G401 (cell line): Measurements from ENCODE around the gene CD82. TPM values are rescaled to one million over a fixed set of nuclear protein-coding genes. Genes with fewer than 3 reads are reported as not detected.
"Not testable (repeated sequence)": the region's sequence is repeated elsewhere in the genome, so short reads cannot be mapped to it uniquely, and the experiment has no call there.

Source experiments
- DNase-seq: peaks from one replicate; pipeline ENCODE4 v3.0.0-alpha.2; 2015; ENCODE audit warnings: low spot score
- in situ Hi-C: cut with HindIII; loops from 2 replicates; pipeline ENCODE4 v1.10.0; 2016; ENCODE audit warnings: low sequenced_read_pairs, mixed read lengths
- total RNA-seq: library from RNA; depleted of rRNA; stranded (reverse); fragments of >200 nt; shearing (Covaris generic); gene quantifications from 2 replicates; pipeline ENCODE4 v1.2.3, GENCODE V29; 2014

Gene CD82
- total RNA-seq, 1 experiment from 2014 or later, result 16.1 TPM

DNA sequence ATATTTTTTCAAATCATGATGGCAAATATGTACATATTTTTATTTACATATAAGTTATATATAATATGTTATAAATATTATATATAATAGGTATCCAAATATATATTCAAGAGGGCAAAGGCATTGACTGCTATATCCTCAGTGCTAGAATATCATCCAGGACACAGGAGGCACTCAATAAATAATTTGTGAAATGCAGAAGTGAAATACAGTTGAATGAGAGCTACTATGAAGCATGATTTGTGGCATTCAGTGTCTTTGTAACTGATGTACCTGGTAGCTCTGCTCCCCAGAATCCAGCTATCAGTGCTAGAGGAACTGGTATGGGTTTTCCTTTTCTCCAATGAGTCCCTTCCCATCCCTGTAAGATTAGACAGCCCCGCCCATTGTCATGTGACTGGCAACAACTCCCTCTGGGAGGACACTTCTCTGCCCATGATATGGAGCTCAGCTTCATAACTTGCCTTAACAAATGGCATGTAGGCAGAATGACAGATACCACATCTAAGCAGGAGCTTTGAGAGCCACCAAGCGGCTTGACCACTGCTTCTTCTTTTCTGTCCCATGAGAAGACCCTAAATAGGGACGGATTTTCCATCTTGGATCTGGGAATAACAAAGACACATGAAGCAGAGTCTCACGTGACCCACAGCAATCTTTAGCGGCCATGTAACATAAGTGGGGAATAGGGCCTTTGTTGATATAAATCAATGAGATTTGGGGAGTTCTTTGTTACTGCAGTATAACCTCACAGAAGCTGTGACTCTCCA lies 10.2 kb upstream of the CD82 start:
- in situ Hi-C loops, result no loop called here
- no peak for DNase-seq

DNA sequence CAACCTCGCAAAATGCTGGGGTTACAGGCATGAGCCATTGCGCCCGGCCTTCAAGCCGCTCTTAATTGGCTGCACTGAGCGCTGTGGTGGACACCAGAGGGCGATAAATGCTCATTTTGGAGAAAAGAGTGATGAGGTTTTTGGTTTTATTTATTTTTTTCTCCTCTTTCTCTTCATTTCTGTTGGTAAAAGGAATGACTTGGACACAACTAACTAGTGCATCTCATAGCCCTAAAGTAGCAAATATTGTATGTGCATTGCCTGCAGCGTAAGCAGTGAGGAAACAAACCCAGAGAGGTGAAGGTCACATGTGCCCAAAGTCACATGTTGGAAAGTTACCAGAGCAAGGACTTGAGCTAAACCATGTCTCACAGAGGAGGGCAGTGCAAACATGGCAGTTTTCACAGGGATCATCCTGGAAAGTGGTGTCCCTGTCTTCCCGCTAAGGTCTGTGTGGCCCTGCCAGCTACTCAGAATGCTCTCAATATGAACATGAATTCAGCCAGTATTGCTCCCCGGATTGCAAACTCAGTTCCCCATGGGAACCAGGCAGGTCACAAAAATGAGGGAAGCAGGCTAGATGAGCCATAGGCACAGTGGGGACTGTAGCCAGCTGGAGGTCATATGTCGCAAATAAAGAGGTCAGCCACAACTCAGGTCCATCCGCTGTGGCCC lies 8.6 kb upstream of the CD82 start:
- peak; percentile 80 for DNase-seq
- in situ Hi-C loops, result no loop called here

DNA sequence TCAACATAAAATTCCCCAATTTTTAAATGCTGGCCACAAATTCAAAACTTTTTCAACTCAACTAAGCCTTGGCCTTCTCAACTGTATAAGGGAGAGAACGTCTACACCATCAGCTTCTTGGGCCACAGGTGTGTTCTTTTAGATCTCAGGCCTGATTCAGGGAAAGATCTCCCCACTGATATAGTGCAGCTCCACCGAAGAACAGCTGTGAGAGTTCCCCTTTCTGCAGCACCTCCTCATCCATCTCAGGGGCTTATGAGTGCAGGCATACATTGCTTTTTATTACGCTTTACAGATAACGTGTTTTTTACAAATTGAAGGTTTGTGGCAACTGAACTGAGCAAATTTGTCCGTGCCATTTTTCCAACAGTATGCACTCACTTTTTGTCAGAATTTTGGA lies 8.0 kb upstream of the CD82 start:
- no peak for DNase-seq
- in situ Hi-C loops, result no loop called here

DNA sequence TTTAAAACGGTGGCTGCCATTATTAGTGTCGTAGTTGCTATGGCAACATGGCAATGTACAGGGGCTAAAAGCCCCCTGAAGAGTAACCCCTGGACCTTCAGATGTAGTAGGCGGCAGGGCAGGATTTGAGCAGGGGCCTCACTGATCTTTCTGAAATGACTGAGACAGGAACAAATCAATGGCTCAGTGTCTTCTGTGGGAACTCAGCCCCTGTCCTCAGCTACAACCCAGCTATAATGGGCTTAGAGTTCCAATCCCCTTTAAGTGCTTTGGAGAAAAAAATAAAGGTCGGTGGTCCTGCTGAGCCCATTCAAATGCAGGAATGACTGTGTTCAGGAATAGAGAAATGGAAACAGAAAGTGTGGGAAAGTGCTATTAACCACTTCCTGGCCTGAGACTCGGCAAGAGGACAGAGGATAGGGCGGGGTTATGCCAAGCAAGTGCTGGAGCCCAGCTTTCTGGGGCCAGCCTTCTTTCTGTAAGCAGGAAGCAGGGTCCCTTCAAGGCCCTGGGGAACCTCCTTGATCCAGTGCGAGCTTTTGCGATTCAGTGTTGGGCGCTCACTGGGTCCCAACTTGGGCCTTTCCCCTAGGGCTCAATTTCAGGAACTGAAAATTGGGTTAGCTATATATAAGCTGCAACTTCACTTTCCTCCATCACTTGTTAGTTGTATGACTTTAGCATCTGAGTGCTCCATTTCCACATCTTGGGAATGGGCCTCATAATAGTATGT lies 6.1 kb upstream of the CD82 start:
- DNase-seq, result no peak
- in situ Hi-C loops, result no loop called here

DNA sequence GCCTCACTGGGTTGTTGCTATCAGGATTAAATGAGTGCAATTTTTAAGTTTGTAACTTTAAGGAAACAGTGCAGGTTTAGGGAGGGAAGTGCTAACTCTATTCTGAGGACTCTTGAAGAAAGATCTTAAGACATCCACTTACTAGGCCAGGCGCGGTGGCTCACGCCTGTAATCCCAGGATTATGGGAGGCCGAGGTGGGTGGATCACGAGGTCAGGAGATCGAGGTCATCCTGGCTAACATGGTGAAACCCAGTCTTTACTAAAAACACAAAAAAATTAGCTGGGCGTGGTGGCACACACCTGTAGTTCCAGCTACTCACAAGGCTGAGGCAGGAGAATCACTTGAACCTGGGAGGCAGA lies 5.5 kb upstream of the CD82 start:
- in situ Hi-C loops, DNase-seq: not testable (repeated sequence)

DNA sequence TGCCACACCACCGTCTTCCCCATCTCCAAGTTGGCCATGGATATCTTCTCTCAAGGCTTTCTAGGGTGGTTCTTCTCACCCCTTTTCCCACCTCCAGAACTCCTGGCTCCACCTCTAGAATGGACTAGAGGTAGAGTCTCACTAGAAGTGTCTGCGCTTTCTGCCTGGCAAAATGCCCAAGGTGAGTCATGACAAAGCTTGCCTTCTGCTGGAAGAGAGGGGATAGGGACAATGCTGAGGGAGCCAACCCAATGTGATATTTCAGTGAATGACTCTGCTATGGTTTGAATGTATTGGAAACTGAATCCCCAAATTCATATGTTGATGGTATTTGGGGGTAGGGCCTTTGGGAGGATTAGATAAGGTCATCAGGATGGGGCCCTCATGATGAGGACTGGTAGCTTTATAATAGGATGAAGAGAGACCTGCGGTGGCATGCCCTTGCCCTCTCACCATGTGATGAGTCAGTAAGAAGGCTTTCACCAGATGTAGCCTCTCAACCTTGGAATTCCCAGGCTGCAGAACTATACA lies 4.1 kb upstream of the CD82 start:
- DNase-seq, result no peak
- in situ Hi-C loops, result no loop called here

DNA sequence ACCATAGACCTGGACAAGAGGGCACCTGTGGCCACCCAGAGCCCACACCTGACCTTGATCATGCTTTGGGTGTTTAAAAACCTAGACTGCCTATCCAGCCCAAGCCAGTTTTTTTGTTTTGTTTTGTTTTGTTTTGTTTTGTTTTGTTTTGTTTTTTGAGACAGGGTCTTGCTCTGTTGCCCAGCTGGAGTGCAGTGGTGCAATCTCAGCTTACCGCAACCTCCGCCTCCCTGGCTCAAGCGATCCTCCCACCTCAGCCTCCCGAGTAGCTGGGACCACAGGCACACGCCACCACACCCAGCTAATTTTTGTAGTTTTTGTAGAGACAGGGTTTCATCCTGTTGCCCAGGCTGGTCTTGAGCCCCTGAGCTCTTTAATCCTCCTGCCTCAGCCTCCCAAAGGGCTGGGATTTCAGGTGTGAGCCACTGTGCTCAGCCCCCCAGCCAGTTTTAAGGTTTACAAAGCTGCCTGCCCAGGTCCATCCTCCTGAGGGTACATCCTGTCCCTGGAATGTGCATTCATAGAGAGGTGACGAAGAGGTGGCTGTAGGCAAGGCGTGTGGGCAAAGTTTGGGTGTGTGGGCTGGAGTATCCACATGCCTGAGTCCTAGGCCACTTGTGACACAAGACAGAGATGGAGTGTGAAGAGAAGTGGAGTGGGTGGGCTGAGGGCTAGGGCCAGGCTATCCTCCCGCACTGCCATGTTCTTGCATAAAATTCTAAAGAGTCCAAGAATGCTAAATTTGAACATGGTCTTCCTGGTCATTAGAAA lies 3.3 kb upstream of the CD82 start:
- DNase-seq, result no peak
- in situ Hi-C loops, result no loop called here

DNA sequence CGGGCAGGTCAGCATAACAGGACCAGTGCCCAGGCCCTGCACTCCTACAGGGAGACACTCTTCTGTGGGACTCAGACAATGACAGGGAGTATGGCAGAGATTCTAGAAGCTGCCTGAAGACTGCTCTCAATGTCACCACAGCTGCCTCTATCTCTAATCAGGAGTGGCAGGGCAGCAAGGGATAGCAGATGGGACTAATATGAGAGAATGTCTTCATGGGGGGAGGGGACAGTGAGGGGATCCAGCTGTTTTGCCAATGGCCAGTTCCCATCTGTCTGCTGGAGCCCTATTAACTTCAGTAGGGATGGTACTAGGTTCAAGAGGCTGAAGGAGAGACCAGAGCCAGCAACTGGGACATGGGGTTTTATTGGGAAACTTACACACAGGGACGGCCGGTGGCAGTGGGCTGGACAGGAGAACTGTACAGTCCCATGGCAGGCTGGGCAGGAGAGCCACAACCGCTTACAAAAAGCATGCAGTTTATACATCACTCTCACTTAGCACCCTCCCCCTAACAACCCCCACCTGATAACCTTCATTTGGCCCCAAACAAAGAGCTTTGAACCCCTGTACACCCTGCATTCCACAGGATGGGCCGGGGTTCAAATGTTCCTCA lies 2.5 kb upstream of the CD82 start:
- DNase-seq, result no peak
- in situ Hi-C loops, result no loop called here

DNA sequence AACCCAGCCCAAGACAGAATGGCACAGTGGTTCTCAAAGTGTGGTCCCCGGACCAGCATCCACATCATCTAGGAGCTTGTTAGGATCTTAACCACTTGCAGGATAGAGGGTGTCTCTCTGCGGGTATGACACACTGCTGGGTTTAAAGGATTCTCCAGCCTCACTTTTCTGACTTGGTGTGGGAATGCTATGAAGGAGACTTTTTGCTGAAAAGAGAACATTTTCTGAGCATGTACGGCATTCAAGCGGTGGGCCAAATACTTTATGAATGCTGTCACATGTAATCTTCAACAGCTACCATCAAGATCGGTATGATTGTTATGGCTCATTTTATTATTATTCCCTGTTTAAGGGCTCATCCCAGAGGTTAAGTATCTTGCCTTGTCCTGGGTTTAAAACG lies 1.8 kb upstream of the CD82 start:
- no peak for DNase-seq
- in situ Hi-C loops, result no loop called here

DNA sequence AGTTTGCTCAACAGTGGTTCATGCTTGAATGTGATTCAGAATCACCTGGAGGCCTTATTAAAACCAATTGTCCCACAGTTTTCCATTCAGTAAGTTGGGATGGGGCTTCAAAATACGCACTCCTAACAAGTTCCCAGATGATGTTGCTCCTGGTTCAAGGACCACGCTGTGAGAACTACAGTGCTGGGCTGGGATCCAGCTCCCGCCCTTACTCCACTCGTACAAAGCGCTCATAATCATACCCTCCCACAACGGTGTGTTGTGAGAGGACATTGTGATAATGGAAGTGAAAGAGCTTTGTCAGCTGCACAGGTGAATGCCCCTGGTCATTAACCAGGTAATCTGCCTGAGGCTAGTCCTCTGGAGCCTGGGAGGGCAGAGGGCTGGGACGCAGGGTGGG lies 1.3 kb upstream of the CD82 start:
- no peak for DNase-seq
- in situ Hi-C loops, result no loop called here

DNA sequence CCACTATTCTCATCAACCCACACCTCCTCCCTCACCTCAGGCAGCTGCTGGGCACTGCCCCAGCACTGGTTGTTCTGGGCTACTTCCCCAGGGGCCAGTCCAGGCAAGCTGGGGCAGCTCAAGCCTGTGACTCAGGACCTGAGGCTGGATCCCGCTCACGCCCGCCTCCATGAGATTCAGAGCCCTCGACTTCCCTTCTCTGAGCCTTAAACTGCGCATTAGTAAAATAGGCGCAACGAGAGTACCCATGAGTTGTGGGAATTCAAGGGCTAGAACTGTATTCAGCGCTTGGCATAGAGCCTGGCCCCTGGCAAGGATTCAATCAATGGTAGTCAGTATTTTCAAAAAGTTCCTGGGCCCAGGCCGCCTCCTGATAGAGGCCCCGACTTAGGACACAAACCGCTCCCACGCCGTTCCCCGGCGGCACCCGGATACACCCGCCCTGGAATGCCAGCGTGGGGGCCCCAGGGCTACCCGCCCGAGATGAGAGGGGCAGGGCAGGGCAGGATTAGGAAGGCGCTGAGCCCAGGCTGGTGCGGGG lies 723 bp upstream of the CD82 start:
- DNase-seq, result no peak
- in situ Hi-C loops, result no loop called here

DNA sequence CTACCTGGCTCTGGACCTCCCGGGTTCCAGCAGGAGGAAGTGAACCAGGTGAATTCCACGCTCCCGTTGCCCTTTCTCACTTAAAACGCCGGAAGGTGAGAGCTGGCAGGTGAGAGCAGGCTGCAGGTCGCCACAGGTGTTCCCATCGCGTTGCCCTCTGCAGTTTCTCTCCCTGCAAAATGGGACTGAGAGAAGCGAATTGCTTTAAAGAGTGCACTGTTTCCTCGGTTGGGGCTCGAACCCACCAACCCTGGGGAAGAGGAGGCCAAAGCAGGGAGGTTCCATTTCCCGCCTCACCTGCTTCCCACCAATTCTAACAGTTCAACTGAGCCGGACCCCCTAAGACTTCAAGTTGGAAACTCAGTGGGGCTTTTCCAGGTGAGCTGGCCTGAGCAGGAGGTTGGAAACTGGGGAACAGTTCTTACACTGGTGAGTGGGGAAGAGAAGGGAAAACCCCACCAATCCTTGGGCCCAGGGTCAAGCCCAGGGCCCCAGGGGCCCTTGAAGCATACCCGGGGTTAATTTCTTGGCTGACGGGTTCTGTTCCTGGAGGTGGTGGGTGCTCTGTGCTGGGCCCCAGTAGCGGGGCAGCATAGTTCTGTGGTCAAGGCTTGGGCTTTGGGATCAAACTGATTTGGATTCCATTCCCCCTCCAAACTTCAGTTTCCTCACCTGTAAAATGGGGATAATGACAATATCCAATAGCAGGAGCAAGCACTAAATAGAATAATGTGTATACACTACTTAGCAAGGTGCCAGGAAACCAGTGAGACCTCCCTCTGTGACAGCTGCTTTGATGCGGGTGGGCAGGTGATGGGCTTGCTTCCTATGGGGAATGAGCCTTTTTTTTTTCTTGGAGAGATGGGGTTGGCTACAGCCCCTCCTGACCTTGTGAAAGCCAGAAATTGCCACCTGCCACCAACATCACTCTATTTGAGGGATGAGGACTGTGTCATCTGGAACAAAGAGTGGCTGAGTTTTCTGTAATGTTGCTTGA lies 788 bp downstream of the CD82 start:
- in situ Hi-C loops, result no loop called here

DNA sequence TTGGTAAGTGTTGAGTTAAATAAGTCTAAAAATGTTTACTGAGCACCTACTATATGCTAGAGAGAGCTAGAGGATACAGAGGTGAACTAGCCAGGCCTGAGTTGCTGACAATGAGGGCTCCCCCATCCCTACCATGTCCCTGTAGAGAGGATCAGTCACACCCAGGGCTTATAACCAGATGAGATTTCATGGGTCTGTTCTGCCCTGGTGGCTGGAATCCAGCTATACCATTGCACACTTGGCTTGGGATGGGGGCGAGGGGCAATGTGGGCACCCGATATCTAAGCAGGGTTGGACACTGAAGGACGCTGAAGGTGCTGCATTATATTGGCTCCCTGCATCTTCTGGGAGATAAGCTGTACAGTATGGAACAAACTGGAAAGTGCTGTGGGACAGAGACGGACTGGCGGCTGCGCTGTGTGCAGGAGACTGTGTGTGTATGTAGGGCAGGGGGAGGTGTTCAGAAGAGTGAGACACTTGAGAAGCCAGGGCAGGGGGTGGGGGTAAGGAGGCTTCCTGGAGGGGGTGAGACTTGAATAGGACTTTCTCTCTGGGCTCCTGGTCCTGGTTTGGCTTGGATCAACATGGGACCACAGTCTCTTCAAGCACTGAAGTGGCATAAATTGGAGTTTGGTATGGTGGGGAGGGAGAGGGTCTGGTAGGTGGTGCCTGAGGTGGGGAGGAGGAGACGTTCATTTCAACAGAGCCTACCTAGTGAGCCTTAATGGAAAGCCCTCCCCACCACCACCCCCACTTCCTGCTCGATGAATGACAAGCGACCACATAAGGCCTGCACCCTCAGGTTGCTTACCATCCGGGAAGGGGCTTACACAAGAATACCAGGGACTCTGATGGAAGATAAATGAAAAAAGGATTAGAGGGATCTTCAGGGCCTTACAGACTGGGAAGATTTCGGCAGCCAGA lies 1.8 kb downstream of the CD82 start:
- DNase-seq, result no peak
- in situ Hi-C loops, result no loop called here

More for the DNA sequence above, 788 bp downstream of the CD82 start:
- DNase-seq, result no peak

DNA sequence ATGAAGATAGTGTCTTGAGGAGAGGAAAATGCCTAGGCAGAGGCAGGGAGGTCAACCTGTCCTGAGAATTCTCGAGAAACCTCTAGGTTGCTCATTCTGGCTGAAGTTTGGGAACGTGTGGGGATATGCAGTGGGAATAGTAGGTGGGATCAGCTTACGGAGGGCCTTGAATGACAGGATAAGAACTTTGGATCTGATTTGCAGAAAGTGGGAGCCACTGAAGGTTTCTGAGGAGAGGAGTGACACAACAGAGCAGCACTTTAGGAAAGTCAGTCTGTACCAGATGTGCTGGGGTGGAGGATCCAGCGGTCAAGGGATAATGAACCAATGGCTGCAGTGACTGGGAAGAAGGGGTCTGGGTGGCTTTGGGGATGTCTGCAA lies 2.4 kb downstream of the CD82 start:
- in situ Hi-C loops, result no loop called here
- DNase-seq, result no peak

DNA sequence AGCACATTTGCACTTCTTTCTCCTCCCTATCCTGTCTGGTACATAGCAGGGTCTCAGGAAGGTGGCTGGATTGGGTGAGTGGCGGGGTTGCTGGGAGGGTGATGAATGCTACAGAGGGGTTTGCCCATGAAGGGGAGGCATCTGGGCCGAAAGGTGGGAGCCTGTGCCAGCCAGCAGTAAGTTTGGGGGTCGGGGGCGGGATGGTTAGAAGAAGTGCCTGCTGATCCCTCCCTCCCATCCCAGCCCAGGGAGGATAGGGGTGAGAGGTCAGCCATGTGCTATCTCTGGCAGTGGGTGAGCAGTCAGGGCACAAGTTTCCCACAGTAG lies 2.8 kb downstream of the CD82 start:
- no peak for DNase-seq
- in situ Hi-C loops, result no loop called here

DNA sequence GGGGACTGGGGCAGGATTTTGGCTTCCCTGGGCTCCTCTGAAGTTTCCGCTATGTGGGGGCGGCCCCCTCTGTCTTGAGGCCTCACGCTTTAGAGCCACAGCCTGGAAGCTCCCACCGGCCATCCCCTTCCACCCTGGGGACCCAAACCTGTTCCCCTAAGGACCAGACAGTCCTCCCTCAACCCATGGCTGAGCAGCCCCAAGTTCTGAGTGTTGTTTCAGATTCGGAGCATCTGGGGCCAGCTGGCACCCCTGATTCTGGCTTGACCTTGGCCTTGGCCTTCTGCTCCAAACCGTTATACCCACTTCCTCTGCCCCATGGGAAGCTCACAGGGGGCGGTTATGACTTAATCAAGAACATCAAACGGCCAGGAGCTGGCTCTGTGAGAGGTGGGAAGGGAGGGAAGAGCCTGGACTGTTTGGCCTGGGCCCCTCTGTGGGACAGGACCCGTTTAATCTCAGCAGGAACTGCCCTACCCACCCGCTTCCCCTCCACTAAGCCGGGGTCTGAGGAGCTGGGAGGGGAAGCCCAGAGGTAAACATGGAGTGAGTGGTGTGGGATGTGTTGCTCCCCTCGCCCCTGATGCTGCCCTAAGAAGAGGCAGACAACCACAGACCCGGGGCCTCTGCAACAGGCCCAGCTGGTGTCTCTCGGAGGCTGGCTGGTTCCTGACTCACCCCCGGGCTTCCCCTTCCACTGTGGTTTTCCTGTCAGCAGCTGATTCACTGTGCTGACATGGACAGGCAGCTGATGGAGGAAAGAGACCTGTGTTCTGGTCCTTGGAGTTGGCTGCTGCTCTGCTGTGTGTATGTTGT lies 3.4 kb downstream of the CD82 start:
- in situ Hi-C loops, result no loop called here
- no peak for DNase-seq
